ENCODE results near the gene SYNDIG1L.
"Not testable (repeated sequence)": the region's sequence is repeated elsewhere in the genome, so short reads cannot be mapped to it uniquely, and the experiment has no call there.

SYNDIG1L gene

GRCh38 chr14:74401504-74402241 lies 24.3 kb downstream of the SYNDIG1L start:
- no peak for DNase-seq

- DNase-seq, result no peak
These were observed 25.0 kb downstream of the SYNDIG1L start for GRCh38 chr14:74400919-74401503.

- DNase-seq, result no peak
These were observed 25.9 kb downstream of the SYNDIG1L start for GRCh38 chr14:74400031-74400685.

GRCh38 chr14:74395094-74395493 lies 30.9 kb downstream of the SYNDIG1L start:
- DNase-seq, result no peak

- no peak for DNase-seq
These were observed 31.5 kb downstream of the SYNDIG1L start for GRCh38 chr14:74394549-74394948.

- no peak for DNase-seq
These were observed 33.1 kb downstream of the SYNDIG1L start for GRCh38 chr14:74392616-74393570.

- DNase-seq, result no peak
These were observed 34.5 kb downstream of the SYNDIG1L start for GRCh38 chr14:74391479-74391878.

- DNase-seq, result not testable (repeated sequence)
These were observed 35.5 kb downstream of the SYNDIG1L start for GRCh38 chr14:74390505-74390904.

- no peak for DNase-seq
These were observed 36.0 kb downstream of the SYNDIG1L start for GRCh38 chr14:74389980-74390379.

- no peak for DNase-seq
These were observed 43.8 kb downstream of the SYNDIG1L start for GRCh38 chr14:74382231-74382630.

- not testable (repeated sequence) for DNase-seq
These were observed 44.4 kb downstream of the SYNDIG1L start for GRCh38 chr14:74381571-74381970.

- DNase-seq, result no peak
These were observed 45.2 kb downstream of the SYNDIG1L start for GRCh38 chr14:74380845-74381244.

GRCh38 chr14:74380172-74380571 lies 45.8 kb downstream of the SYNDIG1L start:
- no peak for DNase-seq

GRCh38 chr14:74377976-74378690 lies 47.9 kb downstream of the SYNDIG1L start:
- DNase-seq, result no peak

- no peak for DNase-seq
These were observed 57.6 kb downstream of the SYNDIG1L start for GRCh38 chr14:74368441-74368840.

- no peak for DNase-seq
These were observed 58.0 kb downstream of the SYNDIG1L start for GRCh38 chr14:74368026-74368425.

- DNase-seq, result no peak
These were observed 61.6 kb downstream of the SYNDIG1L start for GRCh38 chr14:74364271-74364880.

GRCh38 chr14:74362361-74362915 lies 63.6 kb downstream of the SYNDIG1L start:
- DNase-seq, result peak; percentile 62 to 75

GRCh38 chr14:74360163-74360562 lies 65.8 kb downstream of the SYNDIG1L start:
- DNase-seq, result no peak

GRCh38 chr14:74358176-74358829 lies 67.7 kb downstream of the SYNDIG1L start:
- DNase-seq, result no peak

- no peak for DNase-seq
These were observed 68.4 kb downstream of the SYNDIG1L start for GRCh38 chr14:74357585-74357984.

All from AML-193 (cell line).